ENCODE data around the gene MRM3. TPM values are rescaled to one million over a fixed set of nuclear protein-coding genes. Genes with fewer than 3 reads are reported as not detected.

MRM3 gene
- total and polyA plus RNA-seq, 2 experiments from 2014 or later: 17.7 to 23.4 TPM

- no peaks in the 10 kb centered on the region for H3F3A ChIP-seq (replicated peaks; ENCODE audit: low read depth)
- H3K4me2 ChIP-seq: no peak overlapping the region
- Mint-ChIP-seq H3K4me1 (no peaks in the 10 kb centered on the region), H3K36me3 (ENCODE audit: low read depth) (peaks cover 72% of the 10 kb centered on the region), H3K27ac (no peak overlapping the region), H3K4me3 (no peak overlapping the region), H3K9me3 (no peaks in the 10 kb centered on the region), H3K27me3 (ENCODE audit: insufficient read depth, low read depth, poor library complexity) (peaks cover 13% of the 10 kb centered on the region)
- H3K36me3 ChIP-seq (ENCODE audit: insufficient read depth): peaks cover 29% of the 10 kb centered on the region
- TF ChIP-seq REST (IDR thresholded peaks at IDR 0.05; ENCODE audit: unreplicated experiment): no peak
- DNase-seq (ENCODE audit: low spot score) (no peak), ATAC-seq (no peak)
- no peaks in the 10 kb centered on the region for H3K9me2 ChIP-seq (ENCODE audit: insufficient read depth)
- no peak overlapping the region for H3K27ac ChIP-seq (ENCODE audit: low read depth)
- peaks cover 2% of the 10 kb centered on the region for H4K20me1 ChIP-seq (replicated peaks; ENCODE audit: insufficient read depth)
- H3K27me3 ChIP-seq (ENCODE audit: insufficient read depth): no peaks in the 10 kb centered on the region
- no peak overlapping the region for H2AFZ ChIP-seq
- H3K4me3 ChIP-seq: no peak overlapping the region
- H3K4me1 ChIP-seq (ENCODE audit: insufficient read depth): no peaks in the 10 kb centered on the region
- H3K79me2 ChIP-seq (replicated peaks; ENCODE audit: insufficient read depth): no peaks in the 10 kb centered on the region
Measured at GRCh38 chr17:767076-767475, 15.1 kb upstream of the MRM3 start.

GRCh38 chr17:773016-773415, 9.1 kb upstream of the MRM3 start:
- H3K79me2 ChIP-seq (replicated peaks; ENCODE audit: insufficient read depth): no peaks in the 10 kb centered on the region
- no peak overlapping the region for H3K4me2 ChIP-seq
- H3K27ac ChIP-seq (ENCODE audit: low read depth): no peak overlapping the region
- Mint-ChIP-seq H3K9me3 (no peaks in the 10 kb centered on the region), H3K4me3 (no peak overlapping the region), H3K36me3 (ENCODE audit: low read depth) (peaks cover 83% of the 10 kb centered on the region), H3K4me1 (no peaks in the 10 kb centered on the region), H3K27me3 (ENCODE audit: insufficient read depth, low read depth, poor library complexity) (peaks cover 8% of the 10 kb centered on the region), H3K27ac (no peak overlapping the region)
- H3K4me3 ChIP-seq: no peak overlapping the region
- no peaks in the 10 kb centered on the region; the same call in 1 of the 2 replicates for H3F3A ChIP-seq (replicated peaks; ENCODE audit: low read depth)
- no peak overlapping the region for H2AFZ ChIP-seq
- no peak for ATAC-seq
- peaks cover 7% of the 10 kb centered on the region for H4K20me1 ChIP-seq (replicated peaks; ENCODE audit: insufficient read depth)
- no peaks in the 10 kb centered on the region for H3K27me3 ChIP-seq (ENCODE audit: insufficient read depth)
- no peaks in the 10 kb centered on the region for H3K9me2 ChIP-seq (ENCODE audit: insufficient read depth)
- H3K36me3 ChIP-seq (ENCODE audit: insufficient read depth): peaks cover 45% of the 10 kb centered on the region
- H3K4me1 ChIP-seq (ENCODE audit: insufficient read depth): no peaks in the 10 kb centered on the region
- no peak for DNase-seq (ENCODE audit: low spot score)
- TF ChIP-seq ETS1 (IDR thresholded peaks at IDR 0.05) (no peak), POLR2AphosphoS5 (IDR thresholded peaks at IDR 0.05; ENCODE audit: low read depth) (no peak), EZH2phosphoT487 (IDR thresholded peaks at IDR 0.05; ENCODE audit: unreplicated experiment) (no peak), EZH2 (IDR thresholded peaks at IDR 0.05; ENCODE audit: low read depth, unreplicated experiment) (no peak), NANOG (IDR thresholded peaks at IDR 0.05; ENCODE audit: borderline replicate concordance) (no peak), STAT1 (IDR thresholded peaks at IDR 0.05; ENCODE audit: unreplicated experiment) (no peak), REST (IDR thresholded peaks at IDR 0.05; ENCODE audit: unreplicated experiment) (no peak)
